OCI-LY3 (cell line): ENCODE measurements around the gene PFKFB4.

Experiments used
- H2AFZ ChIP-seq: fragments of 200-600, 300-600 bp; shearing (Covaris generic); 2 replicates; pipeline ENCODE4 v1.6.0; 2014; ENCODE audit warnings: antibody characterized with exemption, low read depth, low read length
- H3K27ac ChIP-seq: fragments of 200-600, 300-600 bp; sonication (generic); 2 replicates; pipeline ENCODE4 v1.5.1; 2014; ENCODE audit warnings: mild to moderate bottlenecking, low read length, moderate library complexity, mixed read lengths
- H3K27me3 ChIP-seq: fragments of 200-600, 300-600 bp; sonication (generic); 2 replicates; pipeline ENCODE4 v1.6.1; 2014; ENCODE audit warnings: low read depth, low read length, mixed read lengths
- H3K36me3 ChIP-seq: fragments of 200-600, 300-600 bp; sonication (generic); replicated peaks from 2 replicates; pipeline ENCODE3; 2014; ENCODE audit warnings: low read depth, low read length, mixed read lengths
- H3K4me1 ChIP-seq: fragments of 300-600, 200-600 bp; sonication (generic); 2 replicates; pipeline ENCODE4 v1.6.1; 2014; ENCODE audit warnings: low read length, mixed read lengths
- H3K4me2 ChIP-seq: fragments of 200-600, 300-600 bp; sonication (generic); 2 replicates; pipeline ENCODE4 v1.6.1; 2014; ENCODE audit warnings: low read length, mixed read lengths
- H3K4me3 ChIP-seq: fragments of 300-600, 200-600 bp; sonication (generic); 2 replicates; pipeline ENCODE4 v1.5.1; 2014; ENCODE audit warnings: antibody characterized with exemption, mild to moderate bottlenecking, low read length, moderate library complexity
- H3K79me2 ChIP-seq: fragments of 300-600, 200-600 bp; shearing (Covaris generic); 2 replicates; pipeline ENCODE4 v1.6.1; 2014; ENCODE audit warnings: mild to moderate bottlenecking, low read length, mixed read lengths
- H3K9ac ChIP-seq: fragments of 300-600, 200-600 bp; shearing (Covaris generic); 2 replicates; pipeline ENCODE4 v1.6.0; 2014; ENCODE audit warnings: mild to moderate bottlenecking, low read length, moderate library complexity
- H3K9me3 ChIP-seq: fragments of 200-600, 300-600 bp; shearing (Covaris generic); 2 replicates; pipeline ENCODE4 v1.6.1; 2014; ENCODE audit warnings: low read length, mixed read lengths; ENCODE audit not compliant: insufficient read depth
- H4K20me1 ChIP-seq: fragments of 200-600, 300-600 bp; sonication (generic); 2 replicates; pipeline ENCODE4 v1.6.1; 2016; ENCODE audit warnings: low read length, mixed read lengths; ENCODE audit not compliant: insufficient read depth
- CTCF ChIP-seq: fragments of 200-600, 300-600 bp; sonication (generic); IDR thresholded peaks from 2 replicates; pipeline ENCODE4 v1.5.1; 2014; ENCODE audit warnings: antibody characterized with exemption, low read length, low read depth
- EZH2phosphoT487 ChIP-seq: fragments of 200-600 bp; shearing (Covaris generic); IDR thresholded peaks from 2 replicates; pipeline ENCODE4 v1.6.1; 2018; ENCODE audit warnings: antibody characterized with exemption, mixed run types, low read depth

Gene PFKFB4

GRCh38 chr3:48560648-48561018, 4.0 kb upstream of the PFKFB4 start:
- Histone ChIP-seq H3K27ac (0 out of 2 replicates have a peak overlapping the region, but pooled peaks have one; percentile 14), H3K4me1 (peaks cover 40% of the 10 kb centered on the region), H2AFZ (peak overlapping the region; percentile 77; the same call in 1 of the 2 replicates), H3K4me3 (peak overlapping the region; percentile 63), H3K36me3 (peaks cover 3% of the 10 kb centered on the region), H4K20me1 (no peaks in the 10 kb centered on the region), H3K27me3 (no peaks in the 10 kb centered on the region), H3K79me2 (peaks cover 6% of the 10 kb centered on the region), H3K9ac (peak overlapping the region; percentile 28; the same call in 1 of the 2 replicates), H3K4me2 (peak overlapping the region; percentile 55), H3K9me3 (no peaks in the 10 kb centered on the region)
- TF ChIP-seq EZH2phosphoT487, result no peak
- no peak for TF ChIP-seq CTCF

- Histone ChIP-seq H3K27me3 (no peaks in the 10 kb centered on the region), H3K4me2 (peak overlapping the region; percentile 53), H3K4me3 (peak overlapping the region; percentile 6; the same call in 1 of the 2 replicates), H3K27ac (peak overlapping the region; percentile 12; the same call in 1 of the 2 replicates), H3K9me3 (no peaks in the 10 kb centered on the region), H3K79me2 (peaks cover 13% of the 10 kb centered on the region), H3K36me3 (peaks cover 18% of the 10 kb centered on the region), H3K9ac (peak overlapping the region; percentile 18; the same call in 1 of the 2 replicates), H2AFZ (no peak overlapping the region), H4K20me1 (no peaks in the 10 kb centered on the region), H3K4me1 (peaks cover 47% of the 10 kb centered on the region)
- TF ChIP-seq EZH2phosphoT487 (no peak), CTCF (no peak)
These were observed 2.0 kb upstream of the PFKFB4 start for GRCh38 chr3:48558493-48559134.

- Histone ChIP-seq H2AFZ (no peak overlapping the region), H4K20me1 (peaks cover 13% of the 10 kb centered on the region; the same call in 1 of the 2 replicates), H3K36me3 (peaks cover 33% of the 10 kb centered on the region), H3K27me3 (no peaks in the 10 kb centered on the region), H3K4me1 (peaks cover 43% of the 10 kb centered on the region), H3K4me2 (peak overlapping the region; percentile 97), H3K27ac (no peak overlapping the region), H3K9me3 (no peaks in the 10 kb centered on the region), H3K79me2 (peaks cover 13% of the 10 kb centered on the region), H3K9ac (peak overlapping the region; percentile 69), H3K4me3 (peak overlapping the region; percentile 93)
- no peak for TF ChIP-seq EZH2phosphoT487
- no peak for TF ChIP-seq CTCF
These were observed 431 bp downstream of the PFKFB4 start for GRCh38 chr3:48555949-48556795.

- Histone ChIP-seq H3K4me1 (peaks cover 36% of the 10 kb centered on the region), H3K36me3 (peaks cover 37% of the 10 kb centered on the region), H3K27ac (no peak overlapping the region), H4K20me1 (peaks cover 19% of the 10 kb centered on the region; the same call in 1 of the 2 replicates), H3K4me2 (peak overlapping the region; percentile 97), H3K4me3 (peak overlapping the region; percentile 93), H3K9me3 (no peaks in the 10 kb centered on the region), H3K9ac (peak overlapping the region; percentile 69), H2AFZ (no peak overlapping the region), H3K79me2 (peaks cover 13% of the 10 kb centered on the region), H3K27me3 (no peaks in the 10 kb centered on the region)
- TF ChIP-seq EZH2phosphoT487, result no peak
These were observed 1.2 kb downstream of the PFKFB4 start for GRCh38 chr3:48555231-48555948.
